Muscle of back (tissue), 11 donors: ENCODE results near the gene NR4A1. TPM values are rescaled to one million over a fixed set of nuclear protein-coding genes. Genes with fewer than 3 reads are reported as not detected.

Experiments
- DNase-seq, 3 donors: peaks; one replicate each; pipeline versions ENCODE4 v3.0.0 to v3.0.0-alpha.2; 2013
- polyA plus RNA-seq, 10 donors: library from polyadenylated mRNA; unstranded; fragments of 120-200 nt; gene quantifications; one replicate each; pipeline ENCODE4 v1.2.1, GENCODE V29; 2013; ENCODE audit not compliant: insufficient read length in 10 of 10

The NR4A1 gene
- polyA plus RNA-seq, 10 donors, result 11.5 to 217 (median 33.2) TPM

- peak in 1 of 3 donors; percentile 67 for DNase-seq
These were observed 36.4 kb upstream of the NR4A1 start for GRCh38 chr12:52014567-52015530.

GRCh38 chr12:52015532-52016041, 35.7 kb upstream of the NR4A1 start:
- peak in 1 of 3 donors; percentile 48 for DNase-seq

- no peak for DNase-seq
These were observed 32.7 kb upstream of the NR4A1 start for GRCh38 chr12:52018433-52019112.

- DNase-seq, result no peak
These were observed 32.0 kb upstream of the NR4A1 start for GRCh38 chr12:52019113-52019770.

- peak in 1 of 3 donors; percentile 71 for DNase-seq
These were observed 30.5 kb upstream of the NR4A1 start for GRCh38 chr12:52020539-52021336.

- no peak for DNase-seq
These were observed 28.4 kb upstream of the NR4A1 start for GRCh38 chr12:52022841-52023181.

GRCh38 chr12:52023182-52023975, 27.9 kb upstream of the NR4A1 start:
- peak in 2 of 3 donors; percentile 78 to 88 for DNase-seq

- no peak for DNase-seq
These were observed 27.1 kb upstream of the NR4A1 start for GRCh38 chr12:52023976-52024688.

GRCh38 chr12:52024845-52025230, 26.4 kb upstream of the NR4A1 start:
- DNase-seq, result no peak

- no peak for DNase-seq
These were observed 25.0 kb upstream of the NR4A1 start for GRCh38 chr12:52026263-52026662.

GRCh38 chr12:52027085-52027843, 24.0 kb upstream of the NR4A1 start:
- DNase-seq, result no peak

- peak in 1 of 3 donors; percentile 52 for DNase-seq
These were observed 21.6 kb upstream of the NR4A1 start for GRCh38 chr12:52029685-52030084.

GRCh38 chr12:52032446-52032803, 18.8 kb upstream of the NR4A1 start:
- peak in 2 of 3 donors; percentile 87 to 93 for DNase-seq

- peak; percentile 96 to 98 (median 97) for DNase-seq
These were observed 18.3 kb upstream of the NR4A1 start for GRCh38 chr12:52032804-52033445.

- DNase-seq, result no peak
These were observed 17.6 kb upstream of the NR4A1 start for GRCh38 chr12:52033446-52034140.

GRCh38 chr12:52035190-52035589, 16.1 kb upstream of the NR4A1 start:
- DNase-seq, result peak in 2 of 3 donors; percentile 79 to 89

- peak in 1 of 3 donors; percentile 42 for DNase-seq
These were observed 15.3 kb upstream of the NR4A1 start for GRCh38 chr12:52035926-52036325.
